Ectodermal cell (in vitro differentiated cells): ENCODE data around the gene PTX3.

Experiments used
- H3K27ac ChIP-seq: 2 replicates; pipeline ENCODE4 v1.7.0; 2013; ENCODE audit warnings: mild to moderate bottlenecking, low read depth, low read length; ENCODE audit not compliant: insufficient read depth, poor library complexity, severe bottlenecking
- H3K27me3 ChIP-seq: 2 replicates; pipeline ENCODE4 v1.7.0; 2013; ENCODE audit warnings: mild to moderate bottlenecking, low read length; ENCODE audit not compliant: insufficient read depth, control insufficient read depth, poor library complexity, severe bottlenecking
- H3K36me3 ChIP-seq: one replicate; pipeline ENCODE4 v1.7.0; 2013; ENCODE audit warnings: low read length; ENCODE audit not compliant: control insufficient read depth, insufficient read depth
- H3K4me1 ChIP-seq: one replicate; pipeline ENCODE4 v1.7.0; 2013; ENCODE audit warnings: low read length; ENCODE audit not compliant: control insufficient read depth, insufficient read depth
- H3K4me3 ChIP-seq: 2 replicates; pipeline ENCODE4 v1.7.0; 2013; ENCODE audit warnings: low read depth, low read length, control low read depth; ENCODE audit not compliant: insufficient read depth
- H3K9me3 ChIP-seq: 2 replicates; pipeline ENCODE4 v1.7.0; 2013; ENCODE audit warnings: mild to moderate bottlenecking, low read length, moderate library complexity; ENCODE audit not compliant: control insufficient read depth
- WGBS, 2 experiments: methylation state at CpG; one replicate each; pipeline ENCODE4 v1.1.7; 2013; ENCODE audit warnings: missing lambda C conversion rate in 2 of 2; 5-methylcytosine and 5-hydroxymethylcytosine counted together

PTX3 gene

GRCh38 chr3:157469561-157470294 lies 33.1 kb downstream of the PTX3 start:
- no peaks in the 10 kb centered on the region for H3K36me3 ChIP-seq
- 86 to 88% methylated on average over 7 of the region's 7 CpGs for WGBS, 2 experiments
- no peak overlapping the region for H3K4me3 ChIP-seq
- H3K9me3 ChIP-seq = no peaks in the 10 kb centered on the region
- no peaks in the 10 kb centered on the region for H3K27me3 ChIP-seq
- no peak overlapping the region for H3K27ac ChIP-seq
- H3K4me1 ChIP-seq = no peaks in the 10 kb centered on the region

GRCh38 chr3:157471064-157471463 lies 34.4 kb downstream of the PTX3 start:
- H3K27me3 ChIP-seq = no peaks in the 10 kb centered on the region
- 86 to 100% methylated on average over 1 of the region's 1 CpG for WGBS, 2 experiments
- H3K4me3 ChIP-seq = no peak overlapping the region
- no peaks in the 10 kb centered on the region for H3K9me3 ChIP-seq
- H3K36me3 ChIP-seq = no peaks in the 10 kb centered on the region
- no peaks in the 10 kb centered on the region for H3K4me1 ChIP-seq
- H3K27ac ChIP-seq = no peak overlapping the region

DNA sequence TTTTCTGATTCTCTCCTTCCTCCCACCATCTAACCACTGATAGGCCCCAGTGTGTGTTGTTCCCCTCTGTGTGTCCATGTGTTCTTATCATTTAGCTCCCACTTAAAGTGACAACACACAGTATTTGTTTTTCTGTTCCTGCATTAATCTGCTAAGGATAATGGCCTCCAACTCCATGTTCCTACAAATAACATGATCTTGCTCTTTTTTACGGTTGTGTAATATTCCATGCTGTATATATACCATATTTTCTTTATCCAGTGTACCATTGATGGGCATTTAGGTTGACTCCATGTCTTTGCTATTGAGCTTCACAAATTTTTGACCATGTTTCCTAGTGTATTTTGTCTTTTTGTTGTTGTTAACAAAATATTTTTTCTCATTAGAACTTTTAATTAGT lies 36.0 kb downstream of the PTX3 start:
- H3K4me3 ChIP-seq = no peak overlapping the region
- H3K9me3 ChIP-seq = no peaks in the 10 kb centered on the region
- H3K27me3 ChIP-seq = no peaks in the 10 kb centered on the region
- H3K4me1 ChIP-seq = no peaks in the 10 kb centered on the region
- no peaks in the 10 kb centered on the region for H3K36me3 ChIP-seq
- WGBS, 2 experiments = 100% methylated on average over 1 of the region's 1 CpG; no CpG with 5 or more reads in 1 of the 2 experiments
- H3K27ac ChIP-seq = no peak overlapping the region

GRCh38 chr3:157475921-157476414 lies 39.3 kb downstream of the PTX3 start:
- Histone ChIP-seq H3K4me1 (no peaks in the 10 kb centered on the region), H3K9me3 (no peaks in the 10 kb centered on the region), H3K27me3 (no peaks in the 10 kb centered on the region), H3K4me3 (no peak overlapping the region), H3K36me3 (no peaks in the 10 kb centered on the region), H3K27ac (no peak overlapping the region)
- WGBS, 2 experiments = 84 to 86% methylated on average over 1 of the region's 1 CpG

DNA sequence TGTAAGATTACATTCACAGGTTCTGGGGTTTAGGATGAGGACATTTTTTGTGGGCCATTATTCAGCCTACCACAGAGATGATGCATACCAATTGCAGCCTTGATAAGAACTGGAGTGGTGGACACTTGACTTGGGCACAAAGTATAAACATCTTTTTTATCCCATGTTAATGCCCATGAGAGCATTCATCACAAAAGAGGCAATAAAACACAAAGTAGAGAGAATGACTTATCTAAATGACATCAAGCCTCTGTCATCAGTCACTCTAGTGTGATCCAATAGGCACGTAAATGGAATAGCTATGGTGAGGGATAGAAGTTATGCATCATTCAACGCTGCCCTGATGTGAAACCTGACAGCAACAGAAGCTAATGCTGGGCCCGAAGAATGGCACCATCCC lies 40.8 kb downstream of the PTX3 start:
- WGBS, 2 experiments = 75 to 76% methylated on average over 3 of the region's 3 CpGs
- H3K9me3 ChIP-seq = no peaks in the 10 kb centered on the region

DNA sequence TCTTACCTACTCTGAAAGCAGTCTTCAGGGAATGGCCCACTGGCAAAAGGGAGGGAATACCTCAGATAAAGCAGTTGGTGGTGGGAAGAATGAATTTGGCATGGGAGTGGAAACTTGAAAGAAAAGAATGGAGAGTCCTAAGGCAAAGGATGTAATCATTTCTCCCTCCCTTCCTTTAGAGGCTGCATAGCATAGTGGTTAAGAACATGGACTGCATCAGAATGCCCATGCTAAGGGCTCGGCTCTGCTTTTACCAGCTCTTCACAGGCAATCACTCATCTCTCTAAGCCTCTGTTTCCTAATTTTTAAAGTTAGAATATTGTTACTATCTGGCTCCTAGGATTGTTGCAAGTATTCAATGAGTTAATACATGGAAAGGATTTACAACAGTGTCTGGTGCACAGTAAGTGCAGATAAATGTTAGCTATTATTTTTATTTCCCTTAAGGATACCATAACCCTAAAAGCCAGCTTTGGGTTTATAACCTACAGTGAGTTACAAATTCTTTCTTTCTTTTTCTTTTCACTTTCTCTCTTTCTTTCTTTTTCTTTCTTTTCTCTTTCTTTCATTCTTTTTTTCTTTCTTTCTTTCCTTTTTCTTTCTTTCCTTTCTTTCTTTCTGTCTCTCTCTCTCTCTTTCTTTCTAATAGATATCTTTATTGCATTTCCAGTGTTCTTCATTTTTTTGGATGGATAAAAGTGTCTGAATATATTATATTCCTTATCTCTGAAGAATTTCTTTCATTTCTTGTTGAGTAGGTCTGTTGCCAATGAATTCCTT lies 43.0 kb downstream of the PTX3 start:
- H3K27me3 ChIP-seq = no peaks in the 10 kb centered on the region
- H3K9me3 ChIP-seq = no peaks in the 10 kb centered on the region
- 86% methylated on average over 1 of the region's 1 CpG; no CpG with 5 or more reads in 1 of the 2 experiments for WGBS, 2 experiments
- H3K36me3 ChIP-seq = no peaks in the 10 kb centered on the region
- H3K4me3 ChIP-seq = no peak overlapping the region
- no peak overlapping the region for H3K27ac ChIP-seq
- no peaks in the 10 kb centered on the region for H3K4me1 ChIP-seq

More for the DNA sequence above, 40.8 kb downstream of the PTX3 start:
- Histone ChIP-seq H3K36me3 (no peaks in the 10 kb centered on the region), H3K4me1 (no peaks in the 10 kb centered on the region), H3K27me3 (no peaks in the 10 kb centered on the region), H3K4me3 (no peak overlapping the region), H3K27ac (no peak overlapping the region)

DNA sequence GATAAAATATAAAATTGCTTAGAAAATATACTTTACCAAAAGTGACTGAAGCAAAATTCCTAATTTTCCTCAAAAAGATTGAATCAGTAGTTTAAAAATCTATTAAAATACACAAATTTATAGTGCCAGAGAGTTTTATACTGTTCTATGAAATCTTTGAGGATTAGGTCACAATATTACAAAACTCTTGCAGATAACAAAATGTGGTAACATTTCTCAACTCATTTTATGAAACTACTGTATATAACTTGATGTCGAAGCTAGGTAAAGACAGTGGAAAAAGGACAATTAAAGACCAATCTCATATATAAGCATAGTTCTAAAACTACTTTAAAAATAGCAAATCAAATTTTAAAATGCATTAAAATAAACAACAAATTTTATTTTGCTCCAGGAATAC lies 50.7 kb downstream of the PTX3 start:
- Histone ChIP-seq H3K4me1 (no peaks in the 10 kb centered on the region), H3K9me3 (no peaks in the 10 kb centered on the region), H3K4me3 (no peak overlapping the region), H3K27me3 (no peaks in the 10 kb centered on the region), H3K27ac (no peak overlapping the region), H3K36me3 (no peaks in the 10 kb centered on the region)
- no CpG with 5 or more reads among the region's 1 CpG for WGBS, 2 experiments

DNA sequence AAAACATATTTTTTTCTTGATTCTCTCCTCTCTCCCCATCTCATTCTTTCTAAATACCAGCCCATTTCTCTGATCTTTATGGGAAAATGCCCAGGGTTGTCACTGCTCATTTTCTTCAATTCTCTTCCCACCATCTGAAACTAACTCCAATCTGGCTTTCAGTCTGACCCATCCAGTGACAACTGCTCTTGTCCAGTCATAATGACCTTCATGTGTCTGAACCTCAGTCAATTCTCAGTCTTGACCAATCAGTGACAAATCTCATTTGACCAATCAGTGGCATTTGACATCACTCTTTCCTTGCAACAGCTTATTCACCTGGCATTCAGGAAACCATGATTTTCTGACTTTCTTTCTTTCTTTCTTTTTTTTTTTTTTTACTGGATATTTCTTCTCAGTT lies 51.5 kb downstream of the PTX3 start:
- H3K4me3 ChIP-seq = no peak overlapping the region
- no peaks in the 10 kb centered on the region for H3K27me3 ChIP-seq
- no peaks in the 10 kb centered on the region for H3K9me3 ChIP-seq
- no peak overlapping the region for H3K27ac ChIP-seq
- no peaks in the 10 kb centered on the region for H3K36me3 ChIP-seq
- H3K4me1 ChIP-seq = no peaks in the 10 kb centered on the region

DNA sequence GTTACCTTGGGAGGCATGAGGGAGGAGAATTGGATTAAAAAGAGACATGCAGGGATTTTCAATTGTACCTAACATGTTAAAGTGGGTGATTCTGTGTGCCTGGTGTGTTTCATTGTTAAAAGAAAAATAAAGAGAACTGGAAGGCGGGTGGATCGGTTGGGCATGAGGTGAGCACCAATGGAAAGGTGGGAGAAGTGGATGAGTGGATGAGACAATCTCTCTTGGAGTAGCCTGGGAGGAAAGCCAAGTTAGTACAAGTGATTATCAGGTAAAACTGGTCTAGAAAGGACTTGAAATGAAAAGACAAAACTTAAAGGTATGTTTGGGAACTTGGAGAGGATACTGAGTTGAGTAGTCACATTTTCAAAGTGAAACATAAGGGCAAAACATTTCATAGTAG lies 54.5 kb downstream of the PTX3 start:
- no peaks in the 10 kb centered on the region for H3K4me1 ChIP-seq
- no peak overlapping the region for H3K4me3 ChIP-seq
- H3K27me3 ChIP-seq = no peaks in the 10 kb centered on the region
- no peaks in the 10 kb centered on the region for H3K36me3 ChIP-seq
- no peaks in the 10 kb centered on the region for H3K9me3 ChIP-seq
- no peak overlapping the region for H3K27ac ChIP-seq
- WGBS, 2 experiments = 85 to 86% methylated on average over 2 of the region's 2 CpGs
